ENCODE data around the gene SLC51A. TPM values are rescaled to one million over a fixed set of nuclear protein-coding genes. Genes with fewer than 3 reads are reported as not detected.
"Not testable (repeated sequence)": the region's sequence is repeated elsewhere in the genome, so short reads cannot be mapped to it uniquely, and the experiment has no call there.

The SLC51A gene
- total RNA-seq, 1 donor from 2014 or later = not detected

DNA sequence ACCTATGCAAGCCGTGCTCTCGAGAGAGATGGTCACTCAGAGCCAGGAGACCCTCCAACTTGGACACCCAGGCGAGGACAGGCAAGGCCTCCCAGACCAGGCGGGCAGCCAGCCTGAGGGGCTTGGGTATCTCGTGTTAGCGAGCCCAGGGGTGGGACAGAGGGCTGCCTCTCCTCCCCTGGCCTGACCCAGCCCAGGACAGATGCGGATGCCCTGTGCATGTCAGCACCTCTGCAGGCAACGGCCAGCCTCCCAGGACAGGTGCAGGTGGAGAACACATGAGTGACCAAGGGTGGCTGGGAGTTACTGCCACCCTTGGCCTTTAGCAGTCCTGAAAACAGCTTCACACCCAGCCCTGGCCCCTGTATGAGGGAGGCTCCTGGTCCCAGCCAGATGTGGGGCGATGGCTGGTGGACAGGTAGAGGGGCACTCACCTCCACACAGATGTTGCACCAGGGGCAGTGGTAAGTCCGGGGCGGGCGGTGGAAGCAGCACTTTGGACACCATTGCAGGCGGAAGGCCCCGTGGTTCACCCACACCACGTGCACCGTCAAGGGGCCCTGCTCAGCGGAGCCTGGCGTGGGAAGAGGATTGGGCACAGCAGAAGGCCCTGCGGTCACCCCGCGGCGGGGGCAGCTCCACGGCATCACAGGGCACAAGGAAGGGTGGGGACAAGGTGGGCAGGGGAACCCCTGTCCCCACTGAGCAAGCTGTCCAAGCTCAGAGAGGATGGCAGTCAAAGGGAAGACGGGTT lies 7.2 kb upstream of the SLC51A start:
- Histone ChIP-seq H2AFZ (ENCODE audit: low read depth, low read length) (no peak overlapping the region), H3K4me3 (ENCODE audit: insufficient read depth, low read depth, low read length) (no peak overlapping the region), H3K27me3 (ENCODE audit: insufficient read depth, low read length) (peaks cover 4% of the 10 kb centered on the region), H3K36me3 (ENCODE audit: insufficient read depth, low read length) (no peaks in the 10 kb centered on the region), H3K4me1 (ENCODE audit: insufficient read depth, low read length) (no peaks in the 10 kb centered on the region), H3K4me2 (ENCODE audit: low read length) (no peak overlapping the region), H3K27ac (ENCODE audit: low read depth, low read length) (no peak overlapping the region), H3K9me3 (ENCODE audit: insufficient read depth, low read depth, low read length) (no peaks in the 10 kb centered on the region), H4K20me1 (ENCODE audit: insufficient read depth, low read length) (no peaks in the 10 kb centered on the region), H3K9ac (ENCODE audit: low read length) (no peak overlapping the region), H3K79me2 (ENCODE audit: insufficient read depth, low read length) (no peaks in the 10 kb centered on the region)
- H3K9me3 Mint-ChIP-seq (ENCODE audit: unreplicated experiment) = peaks cover 4% of the 10 kb centered on the region
- FAIRE-seq (no peak), DNase-seq (ENCODE audit: low read depth) (no peak)
- H3K27ac Mint-ChIP-seq (ENCODE audit: unreplicated experiment) = no peak overlapping the region
- TF ChIP-seq, protein P1, sequence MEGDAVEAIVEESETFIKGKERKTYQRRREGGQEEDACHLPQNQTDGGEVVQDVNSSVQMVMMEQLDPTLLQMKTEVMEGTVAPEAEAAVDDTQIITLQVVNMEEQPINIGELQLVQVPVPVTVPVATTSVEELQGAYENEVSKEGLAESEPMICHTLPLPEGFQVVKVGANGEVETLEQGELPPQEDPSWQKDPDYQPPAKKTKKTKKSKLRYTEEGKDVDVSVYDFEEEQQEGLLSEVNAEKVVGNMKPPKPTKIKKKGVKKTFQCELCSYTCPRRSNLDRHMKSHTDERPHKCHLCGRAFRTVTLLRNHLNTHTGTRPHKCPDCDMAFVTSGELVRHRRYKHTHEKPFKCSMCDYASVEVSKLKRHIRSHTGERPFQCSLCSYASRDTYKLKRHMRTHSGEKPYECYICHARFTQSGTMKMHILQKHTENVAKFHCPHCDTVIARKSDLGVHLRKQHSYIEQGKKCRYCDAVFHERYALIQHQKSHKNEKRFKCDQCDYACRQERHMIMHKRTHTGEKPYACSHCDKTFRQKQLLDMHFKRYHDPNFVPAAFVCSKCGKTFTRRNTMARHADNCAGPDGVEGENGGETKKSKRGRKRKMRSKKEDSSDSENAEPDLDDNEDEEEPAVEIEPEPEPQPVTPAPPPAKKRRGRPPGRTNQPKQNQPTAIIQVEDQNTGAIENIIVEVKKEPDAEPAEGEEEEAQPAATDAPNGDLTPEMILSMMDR (IDR thresholded peaks at IDR 0.05; ENCODE audit: insufficient read depth, low read depth, low read length) = no peak
- TF ChIP-seq EZH2 (IDR thresholded peaks at IDR 0.05; ENCODE audit: insufficient read depth, low read length) = no peak
- H3K27me3 Mint-ChIP-seq (ENCODE audit: low read depth, unreplicated experiment) = peaks cover 20% of the 10 kb centered on the region
- no peaks in the 10 kb centered on the region for H3K4me1 Mint-ChIP-seq (ENCODE audit: low read depth, unreplicated experiment)
- H3K36me3 Mint-ChIP-seq (ENCODE audit: low read depth, unreplicated experiment) = peaks cover 7% of the 10 kb centered on the region
- no peak overlapping the region for H3K4me3 Mint-ChIP-seq (ENCODE audit: unreplicated experiment)

DNA sequence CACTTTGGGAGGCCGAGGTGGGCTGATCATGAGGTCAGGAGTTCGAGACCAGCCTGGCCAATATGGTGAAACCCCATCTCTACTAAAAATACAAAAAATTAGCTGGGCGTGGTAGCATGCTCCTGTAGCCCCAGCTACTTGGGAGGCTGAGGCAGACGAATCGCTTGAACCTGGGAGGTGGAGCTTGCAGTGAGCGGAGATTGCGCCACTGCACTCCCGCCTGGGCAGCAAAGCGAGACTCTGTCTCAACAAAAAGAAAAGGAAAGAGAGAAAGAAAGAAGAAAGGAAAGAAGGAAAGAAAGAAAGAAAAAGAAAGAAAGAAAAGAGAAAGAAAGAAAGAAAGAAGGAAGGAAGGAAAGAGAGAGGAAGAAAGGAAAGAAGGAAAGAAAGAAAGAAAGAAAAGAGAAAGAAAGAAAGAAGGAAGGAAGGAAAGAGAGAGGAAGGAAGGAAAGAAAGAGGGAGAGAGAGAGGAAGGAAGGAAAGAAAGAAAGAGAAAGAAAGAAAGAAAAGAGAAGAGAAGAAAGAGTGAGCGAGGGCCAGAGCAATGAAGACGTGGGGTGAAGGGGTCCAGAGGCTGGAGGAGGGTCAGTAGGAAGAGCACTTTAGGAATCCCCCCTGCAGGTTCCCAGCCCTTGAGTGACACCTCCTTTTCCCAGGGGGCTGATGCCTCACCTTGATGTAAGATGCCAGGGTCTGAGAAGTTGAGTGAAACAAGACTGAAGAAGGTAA lies 6.2 kb upstream of the SLC51A start:
- DNase-seq (ENCODE audit: low read depth); H3K36me3 Mint-ChIP-seq (ENCODE audit: low read depth, unreplicated experiment); H4K20me1 ChIP-seq (ENCODE audit: insufficient read depth, low read length); H3K4me3 Mint-ChIP-seq (ENCODE audit: unreplicated experiment); H3K27ac ChIP-seq (ENCODE audit: low read depth, low read length); H3K4me1 Mint-ChIP-seq (ENCODE audit: low read depth, unreplicated experiment); H3K27ac Mint-ChIP-seq (ENCODE audit: unreplicated experiment); H3K27me3 ChIP-seq (ENCODE audit: insufficient read depth, low read length); H3K4me2 ChIP-seq (ENCODE audit: low read length); H3K79me2 ChIP-seq (ENCODE audit: insufficient read depth, low read length); FAIRE-seq; H3K9me3 Mint-ChIP-seq (ENCODE audit: unreplicated experiment); H3K9ac ChIP-seq (ENCODE audit: low read length); H3K4me3 ChIP-seq (ENCODE audit: insufficient read depth, low read depth, low read length); H3K36me3 ChIP-seq (ENCODE audit: insufficient read depth, low read length); H2AFZ ChIP-seq (ENCODE audit: low read depth, low read length); H3K9me3 ChIP-seq (ENCODE audit: insufficient read depth, low read depth, low read length); H3K4me1 ChIP-seq (ENCODE audit: insufficient read depth, low read length): not testable (repeated sequence)
- H3K27me3 Mint-ChIP-seq (ENCODE audit: low read depth, unreplicated experiment) = peaks cover 26% of the 10 kb centered on the region

DNA sequence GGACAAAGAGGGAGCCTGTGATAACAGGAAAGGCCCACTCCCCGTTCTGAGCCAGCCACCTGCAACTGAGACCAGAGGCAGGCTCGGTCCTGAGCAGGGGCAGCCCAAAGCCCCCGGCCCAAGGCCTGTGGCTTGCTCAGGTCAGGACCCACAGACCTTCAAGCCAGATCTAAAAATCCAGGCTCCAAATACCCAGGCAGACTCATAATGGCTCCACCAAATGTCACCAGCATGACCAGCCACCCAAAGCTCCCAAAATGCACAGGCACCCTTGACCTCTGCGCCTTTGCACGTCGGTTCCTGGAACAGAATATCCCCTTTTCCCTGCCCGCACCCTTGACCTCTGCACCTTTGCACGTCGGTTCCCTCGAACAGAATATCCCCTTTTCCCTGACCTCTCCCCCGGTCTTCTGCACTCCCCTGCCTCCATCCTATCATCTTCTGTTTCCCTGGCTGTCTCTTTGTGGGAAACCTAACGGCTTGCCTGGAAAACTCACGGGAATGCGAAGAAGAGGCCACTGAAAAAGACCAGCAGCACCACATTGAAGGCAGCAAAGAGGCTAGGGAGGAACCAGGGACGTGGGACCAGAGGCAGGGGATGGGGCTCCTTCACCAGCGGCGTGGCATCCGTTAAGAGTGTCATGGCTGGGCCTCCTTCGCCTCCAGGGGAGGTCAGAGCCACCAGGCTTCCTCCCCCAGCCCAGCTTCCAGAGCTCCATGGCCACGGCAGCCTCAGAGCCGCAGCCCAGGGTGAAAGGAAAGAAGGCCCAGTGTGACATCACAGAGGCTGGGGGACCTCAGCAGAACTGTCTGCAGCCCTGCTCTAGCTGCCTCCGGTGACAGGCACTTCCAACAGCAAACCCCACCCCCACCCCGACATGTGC lies 5.4 kb upstream of the SLC51A start, which contains the start of gene ZDHHC19:
Gene ZDHHC19, minus strand, starts transcription at position 728 of the 884 bp plus-strand sequence. Its CDS starts 85 bp downstream, at position 643.
- H3K27me3 Mint-ChIP-seq (ENCODE audit: low read depth, unreplicated experiment) = peaks cover 24% of the 10 kb centered on the region
- H3K4me1 ChIP-seq (ENCODE audit: insufficient read depth, low read length) = no peaks in the 10 kb centered on the region
- no peaks in the 10 kb centered on the region for H3K9me3 ChIP-seq (ENCODE audit: insufficient read depth, low read depth, low read length)
- H3K27ac Mint-ChIP-seq (ENCODE audit: unreplicated experiment) = no peak within 1 kb of the TSS
- FAIRE-seq (no peak), DNase-seq (ENCODE audit: low read depth) (no peak)
- TF ChIP-seq, protein P1 (IDR thresholded peaks at IDR 0.05; ENCODE audit: insufficient read depth, low read depth, low read length) = no peak
- peaks cover 8% of the 10 kb centered on the region for H3K36me3 Mint-ChIP-seq (ENCODE audit: low read depth, unreplicated experiment)
- peaks cover 1% of the 10 kb centered on the region for H3K9me3 Mint-ChIP-seq (ENCODE audit: unreplicated experiment)
- no peak within 1 kb of the TSS for H3K27ac ChIP-seq (ENCODE audit: low read depth, low read length)
- H4K20me1 ChIP-seq (ENCODE audit: insufficient read depth, low read length) = no peaks in the 10 kb centered on the region
- H3K4me3 ChIP-seq (ENCODE audit: insufficient read depth, low read depth, low read length) = no peak within 1 kb of the TSS
- no peak within 1 kb of the TSS for H3K4me2 ChIP-seq (ENCODE audit: low read length)
- peaks cover 4% of the 10 kb centered on the region for H3K27me3 ChIP-seq (ENCODE audit: insufficient read depth, low read length)
- H3K4me1 Mint-ChIP-seq (ENCODE audit: low read depth, unreplicated experiment) = no peaks in the 10 kb centered on the region
- H3K79me2 ChIP-seq (ENCODE audit: insufficient read depth, low read length) = no peaks in the 10 kb centered on the region
- no peak within 1 kb of the TSS for H3K9ac ChIP-seq (ENCODE audit: low read length)
- H3K4me3 Mint-ChIP-seq (ENCODE audit: unreplicated experiment) = no peak within 1 kb of the TSS
- H2AFZ ChIP-seq (ENCODE audit: low read depth, low read length) = no peak within 1 kb of the TSS
- no peaks in the 10 kb centered on the region for H3K36me3 ChIP-seq (ENCODE audit: insufficient read depth, low read length)

All from astrocyte (in vitro differentiated cells and primary cell).